ENCODE measurements around the gene FBN1.

Gene FBN1

DNA sequence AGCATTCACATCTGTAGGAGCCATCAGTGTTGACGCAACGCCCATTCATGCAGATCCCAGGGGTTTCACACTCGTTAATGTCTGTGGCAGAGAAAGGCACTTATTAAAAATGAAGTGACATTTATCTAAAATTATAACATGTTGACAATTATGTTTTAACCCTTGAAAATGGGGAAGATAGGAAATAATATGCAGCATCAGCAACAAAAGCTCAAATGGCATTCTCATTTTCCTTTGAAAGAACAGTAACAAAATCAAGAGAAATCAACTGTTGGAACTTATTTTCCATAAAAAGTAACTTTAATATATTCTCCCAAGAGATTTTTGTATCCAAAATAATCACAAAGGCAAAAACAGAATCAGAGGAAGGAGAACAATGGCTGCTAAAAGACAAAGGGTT lies 140.4 kb downstream of the FBN1 start:
- Histone ChIP-seq H3K36me3 (ENCODE audit: control insufficient read depth, insufficient read depth, low read length) (no peaks in the 10 kb centered on the region), H3K27me3 (ENCODE audit: control insufficient read depth, insufficient read depth, low read length, poor library complexity, severe bottlenecking) (no peaks in the 10 kb centered on the region), H3K9me3 (ENCODE audit: control insufficient read depth, low read length) (no peaks in the 10 kb centered on the region), H3K4me1 (ENCODE audit: control insufficient read depth, insufficient read depth, low read length) (no peaks in the 10 kb centered on the region), H3K27ac (ENCODE audit: insufficient read depth, low read depth, low read length, poor library complexity, severe bottlenecking) (no peak overlapping the region), H3K4me3 (ENCODE audit: insufficient read depth, low read depth, low read length) (no peak overlapping the region)
- 93 to 95% methylated on average over 2 of the region's 3 CpGs for WGBS, 2 experiments

DNA sequence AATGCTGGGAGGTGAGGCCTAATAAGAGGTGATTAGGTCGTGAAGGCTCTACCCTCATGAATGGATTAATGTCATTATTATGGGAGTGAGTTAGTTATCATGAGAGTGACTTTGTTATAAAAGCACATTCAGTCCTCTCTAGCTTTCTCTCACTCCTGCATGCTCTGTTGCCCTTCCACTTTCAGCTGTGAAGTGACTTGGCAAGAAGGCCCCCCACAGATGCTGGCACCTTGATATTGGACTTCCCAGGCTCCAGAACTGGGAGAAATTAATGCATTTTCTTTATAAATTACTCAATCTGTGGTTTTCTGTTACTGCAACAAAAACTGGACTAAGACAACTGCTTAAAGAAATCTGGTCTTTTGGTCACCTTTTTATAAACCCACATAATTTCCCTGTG lies 144.3 kb downstream of the FBN1 start:
- H3K4me3 ChIP-seq (ENCODE audit: insufficient read depth, low read depth, low read length): no peak overlapping the region
- H3K4me1 ChIP-seq (ENCODE audit: control insufficient read depth, insufficient read depth, low read length): no peaks in the 10 kb centered on the region
- 82 to 86% methylated on average over 1 of the region's 1 CpG for WGBS, 2 experiments
- H3K27ac ChIP-seq (ENCODE audit: insufficient read depth, low read depth, low read length, poor library complexity, severe bottlenecking): no peak overlapping the region
- H3K27me3 ChIP-seq (ENCODE audit: control insufficient read depth, insufficient read depth, low read length, poor library complexity, severe bottlenecking): no peaks in the 10 kb centered on the region
- no peaks in the 10 kb centered on the region for H3K9me3 ChIP-seq (ENCODE audit: control insufficient read depth, low read length)
- no peaks in the 10 kb centered on the region for H3K36me3 ChIP-seq (ENCODE audit: control insufficient read depth, insufficient read depth, low read length)

DNA sequence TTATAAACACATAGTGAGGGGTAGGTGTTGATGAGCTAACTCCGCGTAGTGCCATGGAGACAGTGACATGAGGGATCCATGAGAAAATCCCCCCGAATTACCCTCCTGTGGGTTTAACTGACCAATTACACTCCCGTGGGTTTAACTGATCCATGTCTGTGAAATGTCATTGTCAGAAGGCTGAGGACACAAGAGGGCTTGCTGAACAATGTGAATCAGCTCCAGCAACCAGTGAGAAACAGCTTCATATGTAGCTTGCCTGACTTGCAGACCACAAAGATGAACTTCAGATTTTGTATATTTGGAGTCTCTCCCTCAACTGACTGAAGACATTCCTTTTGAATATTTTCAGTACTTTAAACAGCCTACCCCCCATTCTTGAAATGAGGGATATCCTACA lies 144.9 kb downstream of the FBN1 start:
- Histone ChIP-seq H3K27me3 (ENCODE audit: control insufficient read depth, insufficient read depth, low read length, poor library complexity, severe bottlenecking) (no peaks in the 10 kb centered on the region), H3K9me3 (ENCODE audit: control insufficient read depth, low read length) (no peaks in the 10 kb centered on the region), H3K4me1 (ENCODE audit: control insufficient read depth, insufficient read depth, low read length) (no peaks in the 10 kb centered on the region), H3K4me3 (ENCODE audit: insufficient read depth, low read depth, low read length) (no peak overlapping the region), H3K36me3 (ENCODE audit: control insufficient read depth, insufficient read depth, low read length) (no peaks in the 10 kb centered on the region), H3K27ac (ENCODE audit: insufficient read depth, low read depth, low read length, poor library complexity, severe bottlenecking) (no peak overlapping the region)
- WGBS, 2 experiments: 93 to 96% methylated on average over 4 of the region's 4 CpGs

DNA sequence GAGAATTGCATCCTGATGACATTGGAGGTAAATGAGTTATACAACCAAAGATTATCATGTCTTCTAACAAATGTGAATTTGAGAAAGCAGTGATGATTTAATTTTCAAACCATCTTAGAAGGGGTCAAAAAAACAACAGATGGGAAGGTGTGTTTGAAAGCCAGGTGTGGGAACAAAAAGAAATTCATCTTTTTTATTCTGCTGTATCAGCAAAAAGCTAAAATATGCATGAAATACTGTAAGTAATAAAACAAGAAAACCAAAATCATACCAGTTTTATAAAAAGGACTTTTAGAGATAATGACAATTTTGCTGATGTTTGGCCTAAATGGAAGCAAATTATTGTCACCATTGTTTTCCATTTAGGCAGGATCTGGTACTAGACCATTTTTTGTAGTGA lies 145.5 kb downstream of the FBN1 start:
- H3K36me3 ChIP-seq (ENCODE audit: control insufficient read depth, insufficient read depth, low read length): no peaks in the 10 kb centered on the region
- no peak overlapping the region for H3K27ac ChIP-seq (ENCODE audit: insufficient read depth, low read depth, low read length, poor library complexity, severe bottlenecking)
- no peak overlapping the region for H3K4me3 ChIP-seq (ENCODE audit: insufficient read depth, low read depth, low read length)
- no peaks in the 10 kb centered on the region for H3K27me3 ChIP-seq (ENCODE audit: control insufficient read depth, insufficient read depth, low read length, poor library complexity, severe bottlenecking)
- H3K4me1 ChIP-seq (ENCODE audit: control insufficient read depth, insufficient read depth, low read length): no peaks in the 10 kb centered on the region
- H3K9me3 ChIP-seq (ENCODE audit: control insufficient read depth, low read length): no peaks in the 10 kb centered on the region

DNA sequence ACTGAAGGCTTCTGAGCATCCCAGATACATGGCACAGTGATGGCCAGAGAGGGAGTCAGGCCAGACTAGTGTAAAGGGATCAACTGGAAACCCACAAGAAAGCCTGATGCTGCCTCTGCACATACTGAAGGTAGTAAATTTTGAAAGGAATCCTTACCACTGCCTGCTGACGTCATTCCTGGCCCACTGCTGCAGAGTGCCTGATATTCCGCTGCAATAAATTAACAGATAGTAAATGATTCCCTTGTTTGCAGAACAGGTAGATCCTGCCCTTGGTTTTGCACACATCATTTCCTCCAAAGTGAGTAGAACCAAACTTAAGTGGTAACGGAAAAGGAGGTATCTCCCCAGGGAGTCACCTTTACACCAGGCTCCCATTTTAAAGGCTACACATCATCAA lies 146.7 kb downstream of the FBN1 start:
- no peaks in the 10 kb centered on the region for H3K27me3 ChIP-seq (ENCODE audit: control insufficient read depth, insufficient read depth, low read length, poor library complexity, severe bottlenecking)
- WGBS, 2 experiments: 91 to 97% methylated on average over 3 of the region's 3 CpGs
- no peaks in the 10 kb centered on the region for H3K9me3 ChIP-seq (ENCODE audit: control insufficient read depth, low read length)
- no peak overlapping the region for H3K27ac ChIP-seq (ENCODE audit: insufficient read depth, low read depth, low read length, poor library complexity, severe bottlenecking)
- H3K4me3 ChIP-seq (ENCODE audit: insufficient read depth, low read depth, low read length): no peak overlapping the region
- no peaks in the 10 kb centered on the region for H3K4me1 ChIP-seq (ENCODE audit: control insufficient read depth, insufficient read depth, low read length)
- H3K36me3 ChIP-seq (ENCODE audit: control insufficient read depth, insufficient read depth, low read length): no peaks in the 10 kb centered on the region

DNA sequence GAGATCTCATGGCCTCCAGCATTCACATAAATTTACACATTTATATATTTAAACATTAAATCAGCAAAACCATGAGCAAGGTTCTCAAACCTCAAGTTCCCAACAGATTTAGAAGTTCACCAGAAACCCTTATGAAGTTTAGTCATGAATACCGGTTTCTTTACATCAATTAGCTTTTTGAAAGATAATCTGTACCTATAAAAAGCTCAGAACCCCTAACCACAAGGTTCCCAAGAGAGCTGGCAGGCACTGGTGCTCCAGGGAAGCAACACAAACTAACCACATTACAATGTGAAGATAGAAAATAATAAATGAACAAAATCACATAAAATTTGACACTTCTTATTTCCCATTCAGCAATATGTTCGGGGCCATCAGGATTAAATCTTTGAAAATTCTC lies 150.9 kb downstream of the FBN1 start:
- peaks cover 5% of the 10 kb centered on the region for H3K36me3 ChIP-seq (ENCODE audit: control insufficient read depth, insufficient read depth, low read length)
- no peak overlapping the region for H3K27ac ChIP-seq (ENCODE audit: insufficient read depth, low read depth, low read length, poor library complexity, severe bottlenecking)

DNA sequence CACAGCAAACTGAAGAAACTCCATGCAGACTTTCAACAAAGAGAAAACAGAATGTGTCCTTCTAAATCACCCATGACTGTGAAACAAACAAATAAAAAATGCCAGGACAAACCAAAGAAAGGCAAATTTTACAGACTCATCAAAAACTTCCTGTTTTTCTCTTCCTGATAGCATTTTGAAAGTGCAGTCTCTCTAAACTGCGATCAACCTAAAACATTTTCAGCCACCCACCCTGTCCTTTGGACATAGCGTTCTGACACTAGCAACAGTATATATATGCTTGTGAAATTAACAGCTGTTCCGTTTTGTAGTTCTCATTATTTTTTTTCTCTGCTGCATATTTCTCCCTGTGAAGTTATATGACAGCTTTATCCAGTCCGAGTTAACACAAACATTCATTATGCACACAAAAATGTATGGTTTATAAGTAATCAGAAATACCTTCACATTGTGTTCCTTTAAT lies 151.7 kb downstream of the FBN1 start:
- WGBS, 2 experiments: 93 to 97% methylated on average over 2 to 4 of the region's 4 CpGs
- Histone ChIP-seq H3K27ac (ENCODE audit: insufficient read depth, low read depth, low read length, poor library complexity, severe bottlenecking) (no peak overlapping the region), H3K27me3 (ENCODE audit: control insufficient read depth, insufficient read depth, low read length, poor library complexity, severe bottlenecking) (no peaks in the 10 kb centered on the region), H3K36me3 (ENCODE audit: control insufficient read depth, insufficient read depth, low read length) (peaks cover 5% of the 10 kb centered on the region), H3K4me1 (ENCODE audit: control insufficient read depth, insufficient read depth, low read length) (no peaks in the 10 kb centered on the region), H3K4me3 (ENCODE audit: insufficient read depth, low read depth, low read length) (no peak overlapping the region), H3K9me3 (ENCODE audit: control insufficient read depth, low read length) (no peaks in the 10 kb centered on the region)

More for the DNA sequence above, 150.9 kb downstream of the FBN1 start:
- WGBS, 2 experiments: 100% methylated on average over 2 of the region's 2 CpGs
- Histone ChIP-seq H3K9me3 (ENCODE audit: control insufficient read depth, low read length) (no peaks in the 10 kb centered on the region), H3K27me3 (ENCODE audit: control insufficient read depth, insufficient read depth, low read length, poor library complexity, severe bottlenecking) (no peaks in the 10 kb centered on the region), H3K4me3 (ENCODE audit: insufficient read depth, low read depth, low read length) (no peak overlapping the region), H3K4me1 (ENCODE audit: control insufficient read depth, insufficient read depth, low read length) (no peaks in the 10 kb centered on the region)

DNA sequence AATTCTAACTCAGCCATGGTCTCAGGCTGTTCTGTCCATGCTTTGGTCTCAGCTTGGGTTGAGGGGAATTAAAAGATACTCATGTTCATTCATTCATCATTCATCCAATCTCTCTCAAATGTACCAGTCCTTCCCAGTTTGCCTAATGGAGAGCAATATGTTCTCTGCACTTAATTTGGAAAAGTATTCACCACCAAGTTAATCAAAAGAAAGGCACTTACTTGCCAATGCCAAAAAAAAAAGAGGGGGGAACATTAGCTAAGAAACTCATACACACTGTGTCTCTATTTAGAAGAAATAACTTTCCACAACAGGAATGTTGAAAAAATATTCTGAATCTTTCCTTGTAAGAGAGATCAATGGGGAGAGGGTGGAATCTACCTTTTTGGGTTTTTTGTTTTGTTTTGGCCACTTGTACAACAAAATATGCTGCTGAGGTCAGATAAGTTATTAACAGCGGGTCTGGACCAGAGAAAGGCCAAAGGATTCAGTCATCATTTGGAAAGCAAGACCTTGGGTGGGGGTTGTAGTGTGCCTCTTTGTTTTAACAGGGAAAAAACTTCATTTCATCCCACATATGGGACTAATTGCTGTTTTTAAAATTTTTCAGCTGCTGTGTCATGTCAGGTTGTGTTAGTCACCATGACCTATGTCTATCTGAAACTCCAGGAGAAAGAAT lies 152.3 kb downstream of the FBN1 start:
- 85 to 95% methylated on average over 1 of the region's 1 CpG for WGBS, 2 experiments
- no peak overlapping the region for H3K4me3 ChIP-seq (ENCODE audit: insufficient read depth, low read depth, low read length)
- H3K27ac ChIP-seq (ENCODE audit: insufficient read depth, low read depth, low read length, poor library complexity, severe bottlenecking): no peak overlapping the region
- H3K9me3 ChIP-seq (ENCODE audit: control insufficient read depth, low read length): no peaks in the 10 kb centered on the region
- H3K4me1 ChIP-seq (ENCODE audit: control insufficient read depth, insufficient read depth, low read length): no peaks in the 10 kb centered on the region
- no peaks in the 10 kb centered on the region for H3K27me3 ChIP-seq (ENCODE audit: control insufficient read depth, insufficient read depth, low read length, poor library complexity, severe bottlenecking)
- peaks cover 7% of the 10 kb centered on the region for H3K36me3 ChIP-seq (ENCODE audit: control insufficient read depth, insufficient read depth, low read length)

DNA sequence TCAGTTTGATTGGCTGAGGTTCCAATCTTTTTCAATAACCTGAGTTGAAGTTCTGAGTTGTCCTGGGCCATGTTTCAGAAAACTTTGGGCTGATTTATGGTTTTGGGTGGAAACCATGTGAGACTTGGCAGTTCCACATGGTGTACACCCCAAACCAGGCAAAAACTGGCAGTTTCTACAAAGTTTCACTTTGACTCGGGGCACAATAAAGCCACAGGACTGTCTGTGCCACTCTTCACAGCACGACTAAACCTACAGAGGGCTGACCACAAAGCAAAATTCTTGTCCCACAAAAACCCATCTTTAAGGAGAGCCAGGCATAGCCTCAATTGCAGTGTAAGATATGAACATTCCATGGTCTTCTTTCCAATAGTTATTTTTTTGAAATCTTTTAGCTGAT lies 159.3 kb downstream of the FBN1 start:
- H3K9me3 ChIP-seq (ENCODE audit: control insufficient read depth, low read length): no peaks in the 10 kb centered on the region
- WGBS, 2 experiments: 86 to 89% methylated on average over 2 of the region's 2 CpGs
- no peak overlapping the region for H3K4me3 ChIP-seq (ENCODE audit: insufficient read depth, low read depth, low read length)
- H3K27me3 ChIP-seq (ENCODE audit: control insufficient read depth, insufficient read depth, low read length, poor library complexity, severe bottlenecking): no peaks in the 10 kb centered on the region
- H3K27ac ChIP-seq (ENCODE audit: insufficient read depth, low read depth, low read length, poor library complexity, severe bottlenecking): no peak overlapping the region
- peaks cover 10% of the 10 kb centered on the region for H3K36me3 ChIP-seq (ENCODE audit: control insufficient read depth, insufficient read depth, low read length)
- no peaks in the 10 kb centered on the region for H3K4me1 ChIP-seq (ENCODE audit: control insufficient read depth, insufficient read depth, low read length)

DNA sequence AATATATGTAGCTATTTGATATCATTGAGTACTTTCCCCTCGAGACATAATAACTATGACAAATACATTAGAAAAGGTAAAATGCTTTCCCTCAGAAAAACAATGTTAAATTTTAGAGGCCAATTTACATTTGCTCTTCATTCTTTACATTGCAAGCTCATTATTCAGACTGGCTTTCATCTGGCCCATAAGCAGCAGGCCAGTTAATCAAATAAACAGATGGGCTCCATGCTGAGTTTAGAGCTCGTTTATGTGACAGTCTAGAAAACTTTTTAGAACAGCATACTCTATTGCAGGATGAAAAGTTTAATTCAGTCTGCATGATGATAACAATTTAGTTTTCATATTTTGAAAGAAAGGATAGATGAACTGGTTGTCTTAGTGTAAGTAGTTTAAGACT lies 163.7 kb downstream of the FBN1 start:
- H3K9me3 ChIP-seq (ENCODE audit: control insufficient read depth, low read length): no peaks in the 10 kb centered on the region
- no peaks in the 10 kb centered on the region for H3K27me3 ChIP-seq (ENCODE audit: control insufficient read depth, insufficient read depth, low read length, poor library complexity, severe bottlenecking)
- H3K36me3 ChIP-seq (ENCODE audit: control insufficient read depth, insufficient read depth, low read length): no peaks in the 10 kb centered on the region
- no peak overlapping the region for H3K27ac ChIP-seq (ENCODE audit: insufficient read depth, low read depth, low read length, poor library complexity, severe bottlenecking)
- H3K4me3 ChIP-seq (ENCODE audit: insufficient read depth, low read depth, low read length): no peak overlapping the region
- H3K4me1 ChIP-seq (ENCODE audit: control insufficient read depth, insufficient read depth, low read length): no peaks in the 10 kb centered on the region
- 62 to 77% methylated on average over 2 of the region's 2 CpGs for WGBS, 2 experiments

DNA sequence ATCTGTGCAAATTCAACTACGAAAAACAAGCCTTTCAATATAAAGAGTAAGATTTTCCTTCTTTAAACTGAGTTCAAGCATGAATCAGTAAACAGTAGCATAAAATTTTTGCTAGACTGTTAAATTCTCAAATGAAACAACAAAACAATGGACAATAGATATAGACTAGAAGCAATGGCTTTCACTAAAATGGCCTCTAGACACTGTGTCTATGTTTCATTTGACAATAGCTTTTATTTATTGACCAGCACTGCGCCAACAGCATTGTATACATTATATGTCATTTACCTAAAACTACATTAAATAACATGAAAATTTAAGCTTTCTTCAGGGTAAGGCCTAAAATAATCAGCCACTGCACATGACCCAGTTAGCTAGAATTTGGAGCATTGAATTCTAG lies 165.8 kb downstream of the FBN1 start:
- H3K4me1 ChIP-seq (ENCODE audit: control insufficient read depth, insufficient read depth, low read length): no peaks in the 10 kb centered on the region
- no peak overlapping the region for H3K4me3 ChIP-seq (ENCODE audit: insufficient read depth, low read depth, low read length)
- no peaks in the 10 kb centered on the region for H3K9me3 ChIP-seq (ENCODE audit: control insufficient read depth, low read length)
- no peaks in the 10 kb centered on the region for H3K36me3 ChIP-seq (ENCODE audit: control insufficient read depth, insufficient read depth, low read length)
- 100% methylated on average over 1 to 2 of the region's 2 CpGs for WGBS, 2 experiments
- no peak overlapping the region for H3K27ac ChIP-seq (ENCODE audit: insufficient read depth, low read depth, low read length, poor library complexity, severe bottlenecking)
- H3K27me3 ChIP-seq (ENCODE audit: control insufficient read depth, insufficient read depth, low read length, poor library complexity, severe bottlenecking): no peaks in the 10 kb centered on the region

Measured in ectodermal cell (in vitro differentiated cells).